ENCODE results near the gene PDZRN4. TPM values are rescaled to one million over a fixed set of nuclear protein-coding genes. Genes with fewer than 3 reads are reported as not detected.

PDZRN4 gene
- total RNA-seq, 1 experiment from 2014 or later: not detected

DNA sequence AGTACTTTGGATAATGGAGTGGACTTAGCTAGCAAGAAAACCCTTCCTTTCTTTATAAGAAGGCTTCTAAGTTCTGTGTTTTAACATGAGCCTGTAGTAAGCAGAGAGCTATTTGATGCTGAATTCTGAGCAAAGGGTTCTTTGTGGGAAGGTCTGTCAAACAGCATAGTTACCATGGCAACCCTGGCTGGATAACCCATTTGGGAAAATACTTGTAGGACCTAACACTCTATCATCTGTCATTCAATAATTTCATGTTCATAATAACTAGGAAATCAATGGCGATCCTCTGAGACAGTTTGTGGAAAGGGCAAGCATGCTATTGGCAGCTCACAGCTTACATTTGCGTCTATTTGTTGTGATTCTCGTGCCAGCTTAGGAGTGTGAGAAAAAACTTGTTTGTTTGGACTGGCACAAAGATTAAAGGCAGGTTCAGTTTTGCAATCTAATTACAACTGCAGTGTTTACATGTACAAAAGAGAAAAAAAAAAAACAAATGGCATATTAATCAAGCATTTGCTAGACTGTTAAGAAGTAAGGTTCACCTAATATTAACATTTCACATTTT is 219.2 kb downstream of the PDZRN4 start:
- intact Hi-C loops (cut with micrococcal nuclease; ENCODE audit: unreplicated experiment): no loop called here
- H3K4me3 ChIP-seq (ENCODE audit: low read depth, low read length, poor library complexity, severe bottlenecking): no peak overlapping the region
- no peaks in the 10 kb centered on the region for H3K9me3 ChIP-seq (ENCODE audit: low read depth, low read length, poor library complexity, severe bottlenecking)
- H3K27me3 ChIP-seq (replicated peaks; ENCODE audit: insufficient read depth, low read depth, low read length, poor library complexity): no peaks in the 10 kb centered on the region
- ChIA-PET CTCF (no interaction called here), POLR2A (ENCODE audit: low non-redundant PET) (no interaction called here)
- DNase-seq (ENCODE audit: low spot score): no peak
- H3K36me3 ChIP-seq (ENCODE audit: insufficient read depth, low read length, poor library complexity, severe bottlenecking): no peaks in the 10 kb centered on the region
- H3K4me1 ChIP-seq (ENCODE audit: insufficient read depth, low read length, poor library complexity, severe bottlenecking): no peaks in the 10 kb centered on the region
- no peak for TF ChIP-seq CTCF (conservative IDR thresholded peaks at IDR 0.05; ENCODE audit: low read depth, low read length)
- TF ChIP-seq EZH2 (IDR thresholded peaks at IDR 0.05; ENCODE audit: borderline replicate concordance, low read depth, low read length, poor library complexity, severe bottlenecking): no peak
- no peak overlapping the region for H3K27ac ChIP-seq (ENCODE audit: low read depth, low read length, poor library complexity, severe bottlenecking)
- BruUV-seq (replicated peaks): no TSS peak

- BruUV-seq (replicated peaks): no TSS peak
- intact Hi-C loops (cut with micrococcal nuclease; ENCODE audit: unreplicated experiment): no loop called here
- no peaks in the 10 kb centered on the region for H3K36me3 ChIP-seq (ENCODE audit: insufficient read depth, low read length, poor library complexity, severe bottlenecking)
- ChIA-PET POLR2A (ENCODE audit: low non-redundant PET) (no interaction called here), CTCF (no interaction called here)
- no peak overlapping the region for H3K27ac ChIP-seq (ENCODE audit: low read depth, low read length, poor library complexity, severe bottlenecking)
- no peak for TF ChIP-seq EZH2 (IDR thresholded peaks at IDR 0.05; ENCODE audit: borderline replicate concordance, low read depth, low read length, poor library complexity, severe bottlenecking)
- TF ChIP-seq CTCF (conservative IDR thresholded peaks at IDR 0.05; ENCODE audit: low read depth, low read length): no peak
- H3K9me3 ChIP-seq (ENCODE audit: low read depth, low read length, poor library complexity, severe bottlenecking): no peaks in the 10 kb centered on the region
- no peaks in the 10 kb centered on the region for H3K27me3 ChIP-seq (replicated peaks; ENCODE audit: insufficient read depth, low read depth, low read length, poor library complexity)
- no peak for DNase-seq (ENCODE audit: low spot score)
- H3K4me3 ChIP-seq (ENCODE audit: low read depth, low read length, poor library complexity, severe bottlenecking): no peak overlapping the region
- H3K4me1 ChIP-seq (ENCODE audit: insufficient read depth, low read length, poor library complexity, severe bottlenecking): no peaks in the 10 kb centered on the region
These were observed 221.5 kb downstream of the PDZRN4 start for GRCh38 chr12:41409628-41410027.

DNA sequence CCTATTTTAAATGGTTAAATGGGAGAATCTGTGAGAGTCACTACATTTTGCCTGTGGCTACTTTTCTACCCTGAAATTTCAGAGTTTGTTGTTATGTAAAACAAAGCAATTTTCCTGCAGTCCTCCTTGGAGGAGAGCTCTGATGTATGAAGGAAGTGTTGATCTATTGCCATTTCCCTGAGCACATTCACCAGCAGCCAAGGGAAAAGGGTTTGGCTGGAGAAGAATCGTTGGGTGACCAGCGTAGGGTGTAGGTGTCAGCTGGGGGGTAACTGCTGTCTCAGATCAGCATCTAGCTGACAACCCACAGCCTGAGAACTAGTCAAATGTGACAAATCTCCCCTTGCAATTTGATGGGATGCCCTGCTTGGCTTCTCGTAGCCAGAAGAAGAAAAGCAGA is 230.5 kb downstream of the PDZRN4 start:
- Histone ChIP-seq H3K9me3 (ENCODE audit: low read depth, low read length, poor library complexity, severe bottlenecking) (no peaks in the 10 kb centered on the region), H3K36me3 (ENCODE audit: insufficient read depth, low read length, poor library complexity, severe bottlenecking) (no peaks in the 10 kb centered on the region), H3K27me3 (replicated peaks; ENCODE audit: insufficient read depth, low read depth, low read length, poor library complexity) (no peaks in the 10 kb centered on the region), H3K4me1 (ENCODE audit: insufficient read depth, low read length, poor library complexity, severe bottlenecking) (no peaks in the 10 kb centered on the region), H3K4me3 (ENCODE audit: low read depth, low read length, poor library complexity, severe bottlenecking) (no peak overlapping the region), H3K27ac (ENCODE audit: low read depth, low read length, poor library complexity, severe bottlenecking) (no peak overlapping the region)
- intact Hi-C loops (cut with micrococcal nuclease; ENCODE audit: unreplicated experiment): no loop called here
- TF ChIP-seq CTCF (conservative IDR thresholded peaks at IDR 0.05; ENCODE audit: low read depth, low read length): no peak
- no peak for TF ChIP-seq EZH2 (IDR thresholded peaks at IDR 0.05; ENCODE audit: borderline replicate concordance, low read depth, low read length, poor library complexity, severe bottlenecking)
- CTCF ChIA-PET: no interaction called here
- no TSS peak for BruUV-seq (replicated peaks)
- POLR2A ChIA-PET (ENCODE audit: low non-redundant PET): no interaction called here
- no peak for DNase-seq (ENCODE audit: low spot score)
